H1 (cell line): ENCODE measurements around the gene PPP1CC. TPM values are rescaled to one million over a fixed set of nuclear protein-coding genes. Genes with fewer than 3 reads are reported as not detected.

Experiments used
- CTCF ChIA-PET: fragments of 300-600 bp; sonication (Branson Sonifier 250); formaldehyde crosslinking; loops from one replicate; lab custom pipeline; 2021; ENCODE audit not compliant: partially characterized antibody; lab: Charles Lee
- POLR2A ChIA-PET: fragments of 300-600 bp; sonication (Branson Sonifier 250); formaldehyde crosslinking; loops from one replicate; lab custom pipeline; 2021; ENCODE audit warnings: inconsistent platforms; ENCODE audit not compliant: partially characterized antibody; lab: Charles Lee
- DNase-seq, 2 experiments: peaks; one replicate each; pipeline versions ENCODE4 v3.0.0 to v3.0.0-alpha.2; 2010 to 2022; ENCODE audit warnings: low spot score in 2 of 2, low read depth in 1 of 2, mixed read lengths in 1 of 2
- FAIRE-seq: peaks from 2 replicates; lab custom pipeline; 2011; peaks lifted over from hg19 to GRCh38; lab: Jason Lieb, UNC
- H2AFZ ChIP-seq: 2 replicates; pipeline ENCODE4 v1.8.1; 2012; ENCODE audit warnings: low read length, inconsistent platforms
- H2AK5ac ChIP-seq: 2 replicates; pipeline ENCODE4 v1.6.1; 2013; ENCODE audit warnings: low read depth, low read length
- H2BK120ac ChIP-seq: replicated peaks from 2 replicates; pipeline ENCODE3; 2013; ENCODE audit warnings: low read depth, low read length, inconsistent platforms
- H2BK12ac ChIP-seq: 2 replicates; pipeline ENCODE4 v1.6.1; 2013; ENCODE audit warnings: low read depth, low read length
- H2BK15ac ChIP-seq: 2 replicates; pipeline ENCODE4 v1.6.1; 2013; ENCODE audit warnings: low read length
- H2BK20ac ChIP-seq: 2 replicates; pipeline ENCODE4 v1.6.1; 2013; ENCODE audit warnings: low read length
- H2BK5ac ChIP-seq: 2 replicates; pipeline ENCODE4 v1.6.1; 2013; ENCODE audit warnings: low read depth, low read length
- H3K14ac ChIP-seq: 2 replicates; pipeline ENCODE4 v1.6.1; 2013; ENCODE audit warnings: inconsistent platforms; ENCODE audit not compliant: insufficient read length
- H3K18ac ChIP-seq: 2 replicates; pipeline ENCODE4 v1.6.1; 2013; ENCODE audit warnings: low read length; ENCODE audit errors: extremely low read depth
- H3K23ac ChIP-seq: 2 replicates; pipeline ENCODE4 v1.6.1; 2013; ENCODE audit warnings: inconsistent platforms; ENCODE audit not compliant: insufficient read length
- H3K23me2 ChIP-seq: 2 replicates; pipeline ENCODE4 v1.6.1; 2013; ENCODE audit warnings: low read depth, low read length
- H3K27ac ChIP-seq: 2 replicates; pipeline ENCODE4 v1.6.1; 2011; ENCODE audit warnings: low read depth, low read length, inconsistent platforms
- H3K27me3 ChIP-seq, 4 experiments: replicated peaks in 1 of 4; 1 replicate in 1 of 4; 2 replicates in 3 of 4; pipeline versions ENCODE4 v1.6.1 to v1.8.1; 2011 to 2013; ENCODE audit warnings: low read length in 3 of 4, mild to moderate bottlenecking in 3 of 4, inconsistent platforms in 2 of 4, mixed read lengths in 2 of 4, moderate library complexity in 1 of 4; ENCODE audit not compliant: control insufficient read depth in 3 of 4, insufficient read depth in 3 of 4; ENCODE audit errors: extremely low read depth in 1 of 4
- H3K36me3 ChIP-seq, 4 experiments: 2 replicates each; pipeline versions ENCODE4 v1.6.1 to v1.8.1; 2011 to 2013; ENCODE audit warnings: mild to moderate bottlenecking in 4 of 4, low read length in 3 of 4, moderate library complexity in 2 of 4, control low read depth in 1 of 4, inconsistent platforms in 1 of 4; ENCODE audit not compliant: insufficient read depth in 4 of 4, control insufficient read depth in 2 of 4
- H3K4ac ChIP-seq: replicated peaks from 2 replicates; pipeline ENCODE3; 2013; ENCODE audit warnings: low read length, low read depth, mixed read lengths, inconsistent platforms; ENCODE audit not compliant: insufficient read length
- H3K4me1 ChIP-seq, 4 experiments: replicated peaks in 1 of 4; 1 replicate in 1 of 4; 2 replicates in 3 of 4; pipeline versions ENCODE4 v1.6.1 to v1.8.1; 2011 to 2013; ENCODE audit warnings: low read length in 3 of 4, inconsistent platforms in 2 of 4, mixed read lengths in 1 of 4; ENCODE audit not compliant: insufficient read depth in 4 of 4, control insufficient read depth in 3 of 4
- H3K4me2 ChIP-seq, 2 experiments: 2 replicates each; pipeline versions ENCODE4 v1.6.1 to v1.8.1; 2011 to 2013; ENCODE audit warnings: low read depth in 2 of 2, low read length in 2 of 2, control low read depth in 1 of 2, inconsistent platforms in 1 of 2, mild to moderate bottlenecking in 1 of 2; ENCODE audit not compliant: insufficient read depth in 1 of 2
- H3K4me3 ChIP-seq, 4 experiments: fragments of 200-600, 300-600 bp in 1 of 4; sonication (generic), shearing (Covaris generic), sonication (Bioruptor Twin) in 1 of 4; 2 replicates each; pipeline versions ENCODE4 v1.5.1 to v1.8.1; 2011 to 2016; ENCODE audit warnings: low read length in 4 of 4, low read depth in 3 of 4, control low read depth in 2 of 4, inconsistent platforms in 2 of 4, mild to moderate bottlenecking in 2 of 4, mixed read lengths in 1 of 4, moderate library complexity in 1 of 4; ENCODE audit not compliant: insufficient read depth in 2 of 4; ENCODE audit errors: extremely low read depth in 1 of 4
- H3K56ac ChIP-seq: replicated peaks from 2 replicates; pipeline ENCODE3; 2013; ENCODE audit warnings: low read depth, mild to moderate bottlenecking, mixed read lengths, low read length, inconsistent platforms; ENCODE audit not compliant: insufficient read length
- H3K79me1 ChIP-seq: 2 replicates; pipeline ENCODE4 v1.6.1; 2013; ENCODE audit warnings: low read depth, low read length, control low read depth
- H3K79me2 ChIP-seq, 2 experiments: 2 replicates each; pipeline versions ENCODE4 v1.6.1 to v1.8.1; 2012 to 2013; ENCODE audit warnings: low read length in 2 of 2, mild to moderate bottlenecking in 2 of 2, inconsistent platforms in 1 of 2; ENCODE audit not compliant: insufficient read depth in 2 of 2, control insufficient read depth in 1 of 2
- H3K9ac ChIP-seq, 4 experiments: replicated peaks in 1 of 4; 1 replicate in 1 of 4; 2 replicates in 3 of 4; pipeline versions ENCODE4 v1.6.1 to v1.8.1; 2011 to 2013; ENCODE audit warnings: low read depth in 3 of 4, low read length in 3 of 4, control low read depth in 2 of 4, mild to moderate bottlenecking in 2 of 4, moderate library complexity in 2 of 4, inconsistent platforms in 1 of 4; ENCODE audit errors: extremely low read depth in 1 of 4
- H3K9me3 ChIP-seq, 2 experiments: 2 replicates each; pipeline versions ENCODE4 v1.6.1 to v1.8.1; 2012 to 2013; ENCODE audit warnings: mild to moderate bottlenecking in 2 of 2, moderate library complexity in 2 of 2, control low read depth in 1 of 2, inconsistent platforms in 1 of 2, low read depth in 1 of 2, low read length in 1 of 2, mixed read lengths in 1 of 2; ENCODE audit not compliant: insufficient read depth in 2 of 2
- H4K20me1 ChIP-seq, 2 experiments: replicated peaks in 1 of 2; 2 replicates each; pipeline versions ENCODE3 to v1.8.1; 2011 to 2013; ENCODE audit warnings: inconsistent platforms in 2 of 2, low read length in 2 of 2, mild to moderate bottlenecking in 1 of 2; ENCODE audit not compliant: insufficient read depth in 2 of 2, control insufficient read depth in 1 of 2
- H4K5ac ChIP-seq: 2 replicates; pipeline ENCODE4 v1.6.1; 2013; ENCODE audit warnings: low read length, low read depth, mixed read lengths, inconsistent platforms; ENCODE audit not compliant: insufficient read length
- H4K8ac ChIP-seq: 2 replicates; pipeline ENCODE4 v1.8.0; 2013; ENCODE audit warnings: mild to moderate bottlenecking, moderate library complexity, low read length, inconsistent platforms; ENCODE audit not compliant: insufficient read depth; ENCODE audit errors: extremely low read depth
- H4K91ac ChIP-seq: replicated peaks from 2 replicates; pipeline ENCODE3; 2013; ENCODE audit warnings: low read length, mixed read lengths, inconsistent platforms; ENCODE audit not compliant: insufficient read length
- CBX8 ChIP-seq: fragments of 300-800, 300-1000 bp; sonication (generic); IDR thresholded peaks from 2 replicates; pipeline ENCODE4 v1.7.1; 2016; ENCODE audit warnings: low read depth, low read length, borderline replicate concordance
- GTF2F1 ChIP-seq: IDR thresholded peaks from 2 replicates; pipeline ENCODE4 v1.6.1; 2012; ENCODE audit warnings: low read depth, low read length, improper control_type of control experiment, borderline replicate concordance
- KDM1A ChIP-seq: fragments of 200-600, 300-600 bp; sonication (generic); IDR thresholded peaks from 2 replicates; pipeline ENCODE4 v1.7.1; 2016; ENCODE audit warnings: mild to moderate bottlenecking, low read length, borderline replicate concordance
- NANOG ChIP-seq: IDR thresholded peaks from 2 replicates; pipeline ENCODE4 v1.6.1; 2011; ENCODE audit warnings: low read length, low read depth, mild to moderate bottlenecking, inconsistent platforms; ENCODE audit not compliant: insufficient read depth, poor library complexity, severe bottlenecking
- SIX5 ChIP-seq: IDR thresholded peaks from 2 replicates; pipeline ENCODE4 v1.6.1; 2011; ENCODE audit warnings: mild to moderate bottlenecking, low read depth, low read length
- SP4 ChIP-seq: IDR thresholded peaks from 2 replicates; pipeline ENCODE4 v1.6.1; 2012; ENCODE audit warnings: low read length, inconsistent platforms
- SRF ChIP-seq: IDR thresholded peaks from 2 replicates; pipeline ENCODE4 v1.6.1; 2011; ENCODE audit warnings: mild to moderate bottlenecking, low read depth, low read length, moderate library complexity
- TAF1 ChIP-seq: IDR thresholded peaks from 2 replicates; pipeline ENCODE4 v1.6.1; 2011; ENCODE audit warnings: mild to moderate bottlenecking, low read depth, low read length
- WGBS, 2 experiments: shearing (Covaris generic) in 1 of 2; methylation state at CpG; one replicate each; pipeline versions ENCODE4 v1.1.6 to v1.1.7; 2013 to 2015; ENCODE audit warnings: low lambda C conversion rate in 2 of 2, mixed read lengths in 2 of 2, inconsistent platforms in 1 of 2, low coverage in 1 of 2, missing lambda C conversion rate in 1 of 2; ENCODE audit not compliant: insufficient replicate concordance in 2 of 2, insufficient coverage in 1 of 2, insufficient read length in 1 of 2; ENCODE audit errors: extremely low coverage in 1 of 2, missing lambda C conversion rate in 1 of 2; 5-methylcytosine and 5-hydroxymethylcytosine counted together
- polyA plus RNA-seq, 7 experiments: library from polyadenylated mRNA; depleted of rRNA in 3 of 7; stranded (reverse) in 5 of 7; unstranded in 2 of 7; fragments of >200 nt in 5 of 7; fragments of 200-250 nt in 2 of 7; gene quantifications; 1 replicate in 5 of 7; 2 replicates in 1 of 7; 4 replicates in 1 of 7; pipeline versions ENCODE4 v1.2.1 to v1.2.3, GENCODE V29; 2011 to 2013; ENCODE audit warnings: missing spikeins in 2 of 7, mixed read lengths in 2 of 7
- total RNA-seq: library from RNA; stranded (reverse); fragmentation: NEBNext Ultra II Directional; extraction: Animal tissue kit (Norgen Biotek cat#: 25700); gene quantifications from 2 replicates; pipeline ENCODE4 v1.2.1, GENCODE V29; 2021
- TF ChIP-seq, protein P1 (sequence below), 3 experiments: IDR thresholded peaks; 1 replicate in 2 of 3; 2 replicates in 1 of 3; pipeline versions ENCODE4 v1.5.1 to v1.6.1; 2011; ENCODE audit warnings: low read length in 3 of 3, mild to moderate bottlenecking in 3 of 3, inconsistent platforms in 2 of 3, low read depth in 1 of 3, moderate library complexity in 1 of 3; ENCODE audit not compliant: insufficient read depth in 1 of 3; ENCODE audit errors: control extremely low read depth in 1 of 3
- TF ChIP-seq, protein P2 (sequence below): IDR thresholded peaks from 2 replicates; pipeline ENCODE4 v1.6.1; 2012; ENCODE audit warnings: inconsistent platforms

The PPP1CC gene
- total and polyA plus RNA-seq, 2 of the 8 experiments (the other 6 are each of a cell fraction or from before 2014, with no cell fraction given): 193 to 350 TPM

DNA sequence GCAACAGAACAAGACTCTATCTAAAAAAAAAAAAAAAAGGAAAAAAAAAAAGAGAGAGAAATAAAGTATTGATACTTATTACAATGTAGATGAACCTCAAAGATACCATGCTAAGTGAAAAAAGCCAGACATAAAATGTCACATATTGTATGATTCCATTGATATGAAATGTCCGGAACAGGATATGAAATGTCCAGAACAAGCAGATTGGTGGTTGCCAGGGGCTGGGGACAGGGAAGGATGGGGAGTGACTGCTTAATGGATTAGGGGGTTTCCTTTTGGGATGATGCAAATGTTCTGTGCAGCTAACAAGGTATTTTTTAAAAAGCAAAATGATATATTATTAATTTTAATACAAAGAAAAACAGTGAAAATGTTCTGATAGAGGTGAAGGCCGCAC lies 58.8 kb downstream of the PPP1CC start:
- Histone ChIP-seq H3K9me3 (no peaks in the 10 kb centered on the region), H3K79me2 (no peaks in the 10 kb centered on the region), H3K4me2 (no peak overlapping the region), H4K91ac (no peak overlapping the region), H3K23me2 (peaks cover 2% of the 10 kb centered on the region), H3K36me3 (no peaks in the 10 kb centered on the region), H3K23ac (no peak overlapping the region), H3K4me1 (peaks cover 0 to 2% (median 0%) of the 10 kb centered on the region in 4 experiments; a peak in 2 of 7 replicates), H3K14ac (no peak overlapping the region), H2BK120ac (no peak overlapping the region), H3K56ac (no peak overlapping the region), H2AFZ (no peak overlapping the region), H3K18ac (no peak overlapping the region), H3K79me1 (no peaks in the 10 kb centered on the region), H2BK15ac (no peak overlapping the region), H4K20me1 (no peaks in the 10 kb centered on the region), H2BK12ac (no peak overlapping the region), H3K27ac (no peak overlapping the region), H3K27me3 (peaks cover 0 to 13% (median 9%) of the 10 kb centered on the region in 4 experiments; a peak in 5 of 7 replicates), H4K5ac (no peak overlapping the region), H2BK20ac (no peak overlapping the region), H2AK5ac (no peak overlapping the region), H3K4ac (no peak overlapping the region), H4K8ac (no peak overlapping the region), H3K9ac (no peak overlapping the region), H3K4me3 (no peak overlapping the region), H2BK5ac (no peak overlapping the region)
- WGBS, 2 experiments: 95% methylated on average over 2 of the region's 2 CpGs; no CpG with 5 or more reads in 1 of the 2 experiments
- DNase-seq (no peak), FAIRE-seq (no peak)
- ChIA-PET POLR2A (interaction anchor here (1.3 kb wide), 1 partner anchor 10 kb away, joined by 3 read pairs; no protein-coding TSS in a partner anchor), CTCF (no interaction called here)
- TF ChIP-seq GTF2F1 (no peak), SP4 (no peak), KDM1A (no peak), CBX8 (no peak), SRF (no peak), NANOG (no peak), SIX5 (no peak), TAF1 (no peak)
- TF ChIP-seq, protein P1, sequence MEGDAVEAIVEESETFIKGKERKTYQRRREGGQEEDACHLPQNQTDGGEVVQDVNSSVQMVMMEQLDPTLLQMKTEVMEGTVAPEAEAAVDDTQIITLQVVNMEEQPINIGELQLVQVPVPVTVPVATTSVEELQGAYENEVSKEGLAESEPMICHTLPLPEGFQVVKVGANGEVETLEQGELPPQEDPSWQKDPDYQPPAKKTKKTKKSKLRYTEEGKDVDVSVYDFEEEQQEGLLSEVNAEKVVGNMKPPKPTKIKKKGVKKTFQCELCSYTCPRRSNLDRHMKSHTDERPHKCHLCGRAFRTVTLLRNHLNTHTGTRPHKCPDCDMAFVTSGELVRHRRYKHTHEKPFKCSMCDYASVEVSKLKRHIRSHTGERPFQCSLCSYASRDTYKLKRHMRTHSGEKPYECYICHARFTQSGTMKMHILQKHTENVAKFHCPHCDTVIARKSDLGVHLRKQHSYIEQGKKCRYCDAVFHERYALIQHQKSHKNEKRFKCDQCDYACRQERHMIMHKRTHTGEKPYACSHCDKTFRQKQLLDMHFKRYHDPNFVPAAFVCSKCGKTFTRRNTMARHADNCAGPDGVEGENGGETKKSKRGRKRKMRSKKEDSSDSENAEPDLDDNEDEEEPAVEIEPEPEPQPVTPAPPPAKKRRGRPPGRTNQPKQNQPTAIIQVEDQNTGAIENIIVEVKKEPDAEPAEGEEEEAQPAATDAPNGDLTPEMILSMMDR (IDR thresholded peaks at IDR 0.05; ENCODE audit: control extremely low read depth in 1 of 3, insufficient read depth in 1 of 3, low read depth in 1 of 3, low read length in 3 of 3): no peak
- TF ChIP-seq, protein P2, sequence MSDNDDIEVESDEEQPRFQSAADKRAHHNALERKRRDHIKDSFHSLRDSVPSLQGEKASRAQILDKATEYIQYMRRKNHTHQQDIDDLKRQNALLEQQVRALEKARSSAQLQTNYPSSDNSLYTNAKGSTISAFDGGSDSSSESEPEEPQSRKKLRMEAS: no peak
